Measurements from ENCODE around the gene ORC1.
A peak's percentile ranks its signal among the peaks of the same experiment; 100 is the strongest.

ORC1 gene

DNA sequence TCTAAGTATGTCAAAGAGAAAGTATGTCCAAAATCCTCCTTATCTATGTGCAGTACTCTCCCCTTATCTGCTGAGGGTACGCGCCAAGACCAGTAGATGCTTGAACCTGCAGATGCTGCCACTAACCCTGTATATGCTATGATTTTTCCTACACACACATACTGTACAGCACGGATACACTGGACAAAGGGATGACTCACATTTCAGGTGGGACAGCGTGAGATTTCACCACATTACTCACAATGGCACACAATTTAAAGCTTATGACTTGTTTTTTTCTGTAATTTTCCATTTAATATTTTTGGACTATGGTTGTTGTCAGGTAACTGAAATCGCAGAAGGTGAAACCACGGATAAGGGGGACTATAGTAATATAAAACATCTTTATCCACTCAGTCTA is 4.1 kb downstream of the ORC1 start:
- no peak overlapping the region for H3K27ac ChIP-seq
- TF ChIP-seq, protein P1, sequence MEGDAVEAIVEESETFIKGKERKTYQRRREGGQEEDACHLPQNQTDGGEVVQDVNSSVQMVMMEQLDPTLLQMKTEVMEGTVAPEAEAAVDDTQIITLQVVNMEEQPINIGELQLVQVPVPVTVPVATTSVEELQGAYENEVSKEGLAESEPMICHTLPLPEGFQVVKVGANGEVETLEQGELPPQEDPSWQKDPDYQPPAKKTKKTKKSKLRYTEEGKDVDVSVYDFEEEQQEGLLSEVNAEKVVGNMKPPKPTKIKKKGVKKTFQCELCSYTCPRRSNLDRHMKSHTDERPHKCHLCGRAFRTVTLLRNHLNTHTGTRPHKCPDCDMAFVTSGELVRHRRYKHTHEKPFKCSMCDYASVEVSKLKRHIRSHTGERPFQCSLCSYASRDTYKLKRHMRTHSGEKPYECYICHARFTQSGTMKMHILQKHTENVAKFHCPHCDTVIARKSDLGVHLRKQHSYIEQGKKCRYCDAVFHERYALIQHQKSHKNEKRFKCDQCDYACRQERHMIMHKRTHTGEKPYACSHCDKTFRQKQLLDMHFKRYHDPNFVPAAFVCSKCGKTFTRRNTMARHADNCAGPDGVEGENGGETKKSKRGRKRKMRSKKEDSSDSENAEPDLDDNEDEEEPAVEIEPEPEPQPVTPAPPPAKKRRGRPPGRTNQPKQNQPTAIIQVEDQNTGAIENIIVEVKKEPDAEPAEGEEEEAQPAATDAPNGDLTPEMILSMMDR (IDR thresholded peaks at IDR 0.05) = no peak
- no peak for TF ChIP-seq ZFX (IDR thresholded peaks at IDR 0.05; ENCODE audit: borderline replicate concordance)

DNA sequence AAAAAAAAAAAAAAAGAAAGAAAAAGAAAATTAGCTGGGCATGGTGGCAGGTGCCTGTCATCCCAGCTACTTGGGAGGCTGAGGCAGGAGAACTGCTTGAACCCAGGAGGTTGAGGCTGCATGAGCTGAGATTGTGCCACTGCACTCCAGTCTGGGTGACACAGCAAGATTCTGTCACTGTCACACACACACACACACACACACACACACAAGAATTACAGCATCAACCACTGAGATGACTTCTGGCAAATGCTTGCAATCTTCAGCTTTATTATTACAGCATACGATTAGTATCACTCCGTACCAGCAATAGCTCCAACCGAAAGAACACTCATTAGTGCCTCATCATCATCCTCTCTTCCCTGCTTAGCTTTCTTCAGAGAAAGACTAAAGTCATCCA is 4.6 kb downstream of the ORC1 start:
- no peak overlapping the region for H3K27ac ChIP-seq
- no peak for TF ChIP-seq ZFX (IDR thresholded peaks at IDR 0.05; ENCODE audit: borderline replicate concordance)
- TF ChIP-seq, protein P1 (IDR thresholded peaks at IDR 0.05) = no peak

DNA sequence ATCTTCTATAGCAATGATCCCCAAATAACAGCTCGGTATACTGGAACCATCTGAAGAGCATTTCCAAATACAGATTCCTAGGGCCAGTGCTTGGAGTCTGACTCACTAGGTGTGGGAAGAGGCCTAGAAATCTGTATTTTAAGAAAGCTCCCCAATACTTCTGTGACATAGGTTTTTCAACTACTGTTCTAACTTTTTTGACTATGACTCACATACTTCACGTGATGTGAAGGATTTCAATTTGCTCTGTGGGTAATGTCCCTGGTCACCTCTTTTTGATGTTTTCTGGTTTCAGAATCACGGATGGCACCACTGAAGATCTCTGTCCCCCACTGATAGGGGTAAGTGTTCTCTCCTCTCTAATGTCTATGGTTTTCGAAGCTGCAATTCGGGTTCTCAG is 11.0 kb downstream of the ORC1 start:
- no peak for TF ChIP-seq ZFX (IDR thresholded peaks at IDR 0.05; ENCODE audit: borderline replicate concordance)
- TF ChIP-seq, protein P1 (IDR thresholded peaks at IDR 0.05) = no peak
- no peak overlapping the region for H3K27ac ChIP-seq

DNA sequence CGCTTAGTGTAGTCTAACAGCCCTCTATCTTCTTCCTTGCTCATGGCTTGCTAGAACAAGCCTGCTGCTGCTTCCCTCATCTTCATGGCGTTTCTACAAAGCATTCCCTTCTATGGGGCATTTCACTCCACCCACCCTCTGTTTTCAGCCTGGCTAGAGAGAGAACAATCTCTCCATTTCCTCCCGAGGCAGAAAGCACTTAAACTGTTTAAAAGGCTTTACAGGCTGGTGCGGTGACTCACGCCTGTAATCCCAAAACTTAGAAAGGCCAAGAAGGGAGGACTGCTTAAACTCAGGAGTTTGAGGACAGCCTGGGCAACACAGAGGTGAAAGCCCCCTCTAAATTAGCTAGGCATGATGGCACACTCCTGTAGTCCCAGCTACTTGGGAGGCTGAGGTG is 17.8 kb downstream of the ORC1 start:
- no peak overlapping the region for H3K27ac ChIP-seq
- no peak for TF ChIP-seq ZFX (IDR thresholded peaks at IDR 0.05; ENCODE audit: borderline replicate concordance)
- TF ChIP-seq, protein P1 (IDR thresholded peaks at IDR 0.05) = no peak

DNA sequence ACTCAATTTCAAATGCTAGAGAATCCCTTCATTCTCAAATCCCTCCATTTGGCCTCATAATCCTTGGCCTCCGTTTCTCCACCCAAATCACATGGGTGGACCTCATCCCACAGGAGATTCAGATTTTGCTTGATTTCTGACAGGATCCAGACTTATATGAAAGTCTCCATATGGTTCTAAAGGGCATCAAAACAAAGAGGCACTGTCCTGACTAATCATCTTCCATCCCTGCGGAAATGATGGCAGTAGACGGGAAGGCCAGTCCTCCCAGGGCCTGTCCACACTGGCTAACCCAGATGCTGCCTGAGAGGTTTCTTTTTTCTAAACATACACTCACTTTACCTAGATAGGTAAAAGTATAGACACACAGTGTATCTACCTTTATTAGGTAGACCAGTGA is 18.8 kb downstream of the ORC1 start:
- no peak overlapping the region for H3K27ac ChIP-seq

DNA sequence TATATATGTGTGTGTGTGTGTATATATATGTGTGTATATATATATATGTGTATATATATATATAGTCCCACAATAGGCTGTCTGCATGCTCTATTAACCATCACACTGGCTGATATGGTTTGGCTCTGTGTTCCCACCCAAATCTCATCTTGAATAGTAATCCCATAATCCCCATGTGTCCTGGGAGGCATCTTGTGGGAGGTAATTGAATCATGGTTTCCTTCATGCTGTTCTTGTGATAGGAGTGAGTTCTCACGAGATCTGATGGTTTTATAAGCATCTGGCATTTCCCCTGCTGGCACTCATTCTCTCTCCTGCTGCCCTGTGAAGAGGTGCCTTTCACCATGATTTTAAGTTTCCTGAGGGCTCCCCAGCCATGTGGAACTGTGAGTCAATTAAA is 34.4 kb downstream of the ORC1 start:
- 0 out of 2 replicates have a peak overlapping the region, but pooled peaks have one; percentile 9 for H3K27ac ChIP-seq

More for the DNA sequence above, 18.8 kb downstream of the ORC1 start:
- TF ChIP-seq, protein P1 (IDR thresholded peaks at IDR 0.05) = no peak
- TF ChIP-seq ZFX (IDR thresholded peaks at IDR 0.05; ENCODE audit: borderline replicate concordance) = no peak

DNA sequence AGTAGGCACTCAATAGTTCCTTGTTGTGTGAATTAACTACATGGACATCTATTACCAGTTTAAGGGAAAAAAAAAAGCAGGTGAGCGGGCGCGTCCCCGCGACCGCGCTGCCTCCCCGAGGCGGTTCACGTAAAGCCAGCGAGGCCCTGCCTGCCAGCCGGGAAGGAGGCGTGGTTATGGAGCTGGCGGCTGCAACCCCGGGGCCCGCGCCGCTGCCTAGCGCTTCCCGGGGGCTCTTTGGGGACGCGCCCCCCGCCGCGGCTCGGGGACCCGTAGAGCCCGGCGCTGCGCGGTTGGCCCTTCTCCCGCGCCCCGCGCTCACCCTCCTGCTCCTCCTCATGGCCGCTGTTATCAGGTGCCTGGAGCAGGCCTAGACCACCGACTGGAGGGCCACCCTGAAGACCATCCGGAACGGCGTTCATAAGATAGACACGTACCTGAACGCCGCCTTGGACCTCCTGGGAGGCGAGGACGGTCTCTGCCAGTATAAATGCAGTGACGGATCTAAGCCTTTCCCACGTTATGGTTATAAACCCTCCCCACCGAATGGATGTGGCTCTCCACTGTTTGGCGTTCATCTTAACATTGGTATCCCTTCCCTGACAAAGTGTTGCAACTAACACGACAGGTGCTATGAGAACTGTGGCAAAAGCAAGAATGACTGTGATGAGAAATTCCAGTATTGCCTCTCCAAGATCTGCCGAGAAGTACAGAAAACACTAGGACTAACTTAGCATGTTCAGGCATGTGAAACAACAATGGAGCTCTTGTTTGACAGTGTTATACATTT is 35.6 kb downstream of the ORC1 start:
- H3K27ac ChIP-seq = peak overlapping the region; percentile 85
- TF ChIP-seq, protein P1 (IDR thresholded peaks at IDR 0.05) = peak; percentile 37
- no peak for TF ChIP-seq ZFX (IDR thresholded peaks at IDR 0.05; ENCODE audit: borderline replicate concordance)
